Measurements from ENCODE around the gene FAM184B. TPM values are rescaled to one million over a fixed set of nuclear protein-coding genes. Genes with fewer than 3 reads are reported as not detected.
A peak's percentile ranks its signal among the peaks of the same experiment; 100 is the strongest.

FAM184B gene
- total RNA-seq, 2 donors from 2014 or later: 0.07 TPM; not detected in 1

DNA sequence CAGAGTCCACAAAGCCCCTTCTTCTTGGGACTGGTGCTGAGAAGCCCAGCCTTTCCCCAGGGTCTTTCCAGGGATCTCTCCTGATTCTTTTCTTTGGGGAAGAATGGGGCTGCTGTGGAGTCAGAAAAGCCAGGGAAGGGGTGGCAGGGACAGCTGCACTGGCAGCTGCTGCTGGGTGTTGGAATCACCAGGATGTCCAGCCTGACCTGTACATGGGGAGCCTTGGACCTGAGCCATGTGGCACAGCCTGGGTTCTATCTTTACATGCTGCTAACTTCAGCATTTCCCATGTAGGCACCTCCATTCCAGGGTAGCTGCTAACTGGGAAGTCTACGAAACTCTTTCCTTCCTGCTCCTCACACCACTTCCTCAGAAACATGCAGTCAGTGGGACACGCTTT, 131.0 kb downstream of the FAM184B start:
- no peak overlapping the region for H3K27ac ChIP-seq (ENCODE audit: low read depth, low read length)
- no peak overlapping the region for H3K4me3 ChIP-seq (ENCODE audit: low read length)
- H3K9me3 ChIP-seq (ENCODE audit: control insufficient read depth, low read length): no peaks in the 10 kb centered on the region
- no peaks in the 10 kb centered on the region for H3K36me3 Mint-ChIP-seq (ENCODE audit: low read depth)
- no peaks in the 10 kb centered on the region for H3K36me3 ChIP-seq (ENCODE audit: control insufficient read depth, insufficient read depth, low read length)
- H3K4me1 ChIP-seq (ENCODE audit: control insufficient read depth, insufficient read depth, low read length): no peaks in the 10 kb centered on the region
- peaks cover 4% of the 10 kb centered on the region for H3K27me3 Mint-ChIP-seq (ENCODE audit: insufficient read depth)
- no peak overlapping the region for H3K27ac Mint-ChIP-seq
- H3K9me3 Mint-ChIP-seq: peaks cover 3% of the 10 kb centered on the region
- no peaks in the 10 kb centered on the region for H3K4me1 Mint-ChIP-seq
- 92% methylated on average over 2 of the region's 2 CpGs; no CpG with 5 or more reads in 1 of the 2 experiments for WGBS, 2 experiments (ENCODE audit: insufficient coverage in 1 of 2, insufficient read length in 1 of 2)
- no peaks in the 10 kb centered on the region for H3K27me3 ChIP-seq (ENCODE audit: control insufficient read depth, insufficient read depth, low read length, poor library complexity, severe bottlenecking)
- TF ChIP-seq, protein P1, sequence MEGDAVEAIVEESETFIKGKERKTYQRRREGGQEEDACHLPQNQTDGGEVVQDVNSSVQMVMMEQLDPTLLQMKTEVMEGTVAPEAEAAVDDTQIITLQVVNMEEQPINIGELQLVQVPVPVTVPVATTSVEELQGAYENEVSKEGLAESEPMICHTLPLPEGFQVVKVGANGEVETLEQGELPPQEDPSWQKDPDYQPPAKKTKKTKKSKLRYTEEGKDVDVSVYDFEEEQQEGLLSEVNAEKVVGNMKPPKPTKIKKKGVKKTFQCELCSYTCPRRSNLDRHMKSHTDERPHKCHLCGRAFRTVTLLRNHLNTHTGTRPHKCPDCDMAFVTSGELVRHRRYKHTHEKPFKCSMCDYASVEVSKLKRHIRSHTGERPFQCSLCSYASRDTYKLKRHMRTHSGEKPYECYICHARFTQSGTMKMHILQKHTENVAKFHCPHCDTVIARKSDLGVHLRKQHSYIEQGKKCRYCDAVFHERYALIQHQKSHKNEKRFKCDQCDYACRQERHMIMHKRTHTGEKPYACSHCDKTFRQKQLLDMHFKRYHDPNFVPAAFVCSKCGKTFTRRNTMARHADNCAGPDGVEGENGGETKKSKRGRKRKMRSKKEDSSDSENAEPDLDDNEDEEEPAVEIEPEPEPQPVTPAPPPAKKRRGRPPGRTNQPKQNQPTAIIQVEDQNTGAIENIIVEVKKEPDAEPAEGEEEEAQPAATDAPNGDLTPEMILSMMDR (conservative IDR thresholded peaks at IDR 0.05): no peak
- no peak overlapping the region for H3K9ac ChIP-seq (ENCODE audit: extremely low read depth, low read length, poor library complexity, severe bottlenecking)
- H3K4me3 Mint-ChIP-seq: no peak overlapping the region
- DNase-seq: no peak

DNA sequence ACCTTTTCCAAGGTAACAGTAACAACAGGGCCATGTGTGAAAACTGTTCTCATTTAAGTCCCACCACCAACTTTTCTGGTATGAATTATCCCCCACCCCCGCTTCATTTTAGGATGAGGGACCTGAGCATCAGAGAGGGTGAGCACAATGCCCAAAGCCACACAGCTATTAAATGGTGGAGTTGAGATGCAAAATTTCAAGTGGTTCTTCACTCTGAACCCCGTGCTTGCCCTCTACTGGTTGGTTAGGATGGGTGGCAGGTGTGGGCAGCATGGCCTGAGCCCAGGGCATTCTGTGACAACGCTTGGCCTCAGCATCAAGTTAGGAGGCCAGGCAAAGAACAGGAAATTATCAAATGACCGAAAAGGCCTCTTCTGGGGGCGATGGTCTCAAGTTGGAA, 133.5 kb downstream of the FAM184B start:
- Histone ChIP-seq H3K27ac (ENCODE audit: low read depth, low read length) (no peak overlapping the region), H3K9me3 (ENCODE audit: control insufficient read depth, low read length) (peaks cover 6% of the 10 kb centered on the region), H3K4me3 (ENCODE audit: low read length) (no peak overlapping the region), H3K4me1 (ENCODE audit: control insufficient read depth, insufficient read depth, low read length) (no peaks in the 10 kb centered on the region), H3K36me3 (ENCODE audit: control insufficient read depth, insufficient read depth, low read length) (no peaks in the 10 kb centered on the region), H3K27me3 (ENCODE audit: control insufficient read depth, insufficient read depth, low read length, poor library complexity, severe bottlenecking) (no peaks in the 10 kb centered on the region), H3K9ac (ENCODE audit: extremely low read depth, low read length, poor library complexity, severe bottlenecking) (no peak overlapping the region)
- Mint-ChIP-seq H3K27ac (no peak overlapping the region), H3K4me1 (no peaks in the 10 kb centered on the region), H3K36me3 (ENCODE audit: low read depth) (peaks cover 3% of the 10 kb centered on the region), H3K9me3 (peaks cover 17% of the 10 kb centered on the region), H3K4me3 (no peak overlapping the region), H3K27me3 (ENCODE audit: insufficient read depth) (peaks cover 8% of the 10 kb centered on the region)
- 84 to 86% methylated on average over 4 to 5 of the region's 5 CpGs for WGBS, 2 experiments (ENCODE audit: insufficient coverage in 1 of 2, insufficient read length in 1 of 2)
- no peak for DNase-seq
- TF ChIP-seq, protein P1 (conservative IDR thresholded peaks at IDR 0.05): peak; percentile 54

DNA sequence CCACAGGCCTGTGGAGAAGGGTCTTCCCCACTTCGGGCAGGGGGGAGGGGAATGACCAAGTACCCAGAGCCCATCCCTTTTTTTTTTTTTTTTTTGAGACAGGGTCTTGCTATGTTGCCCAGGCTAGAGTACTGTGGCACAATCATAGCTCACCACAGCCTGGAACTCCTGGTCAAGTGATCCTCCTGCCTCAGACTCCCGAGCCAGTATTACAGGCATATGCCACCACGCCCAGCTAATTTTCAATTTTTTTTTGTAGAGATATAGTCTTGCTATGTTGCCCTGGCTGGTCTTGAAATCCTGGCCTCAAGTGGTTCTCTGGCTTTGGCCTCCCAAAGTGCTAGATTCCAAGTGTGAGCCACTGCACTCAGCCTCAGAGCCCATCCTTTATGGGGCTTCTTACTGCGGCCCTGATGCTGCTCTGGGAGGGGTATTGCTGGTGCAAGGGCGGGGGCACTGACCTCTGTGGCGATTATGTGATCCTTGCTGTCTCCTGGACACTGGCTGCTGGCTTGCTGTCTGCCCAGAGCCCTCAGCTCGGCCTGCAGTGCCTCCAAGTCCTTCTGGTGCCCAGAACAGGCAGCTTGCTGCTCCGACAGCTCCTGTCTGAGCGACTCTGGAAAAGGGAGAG, 134.1 kb downstream of the FAM184B start:
- Mint-ChIP-seq H3K27me3 (ENCODE audit: insufficient read depth) (peaks cover 12% of the 10 kb centered on the region), H3K27ac (no peak overlapping the region), H3K4me3 (no peak overlapping the region), H3K9me3 (peaks cover 24% of the 10 kb centered on the region), H3K36me3 (ENCODE audit: low read depth) (peaks cover 7% of the 10 kb centered on the region), H3K4me1 (no peaks in the 10 kb centered on the region)
- TF ChIP-seq, protein P1 (conservative IDR thresholded peaks at IDR 0.05): no peak
- Histone ChIP-seq H3K9ac (ENCODE audit: extremely low read depth, low read length, poor library complexity, severe bottlenecking) (no peak overlapping the region), H3K4me3 (ENCODE audit: low read length) (no peak overlapping the region), H3K36me3 (ENCODE audit: control insufficient read depth, insufficient read depth, low read length) (no peaks in the 10 kb centered on the region), H3K9me3 (ENCODE audit: control insufficient read depth, low read length) (peaks cover 12% of the 10 kb centered on the region), H3K27me3 (ENCODE audit: control insufficient read depth, insufficient read depth, low read length, poor library complexity, severe bottlenecking) (no peaks in the 10 kb centered on the region), H3K27ac (ENCODE audit: low read depth, low read length) (no peak overlapping the region), H3K4me1 (ENCODE audit: control insufficient read depth, insufficient read depth, low read length) (no peaks in the 10 kb centered on the region)
- WGBS, 2 experiments (ENCODE audit: insufficient coverage in 1 of 2, insufficient read length in 1 of 2): 86 to 94% methylated on average over 4 to 9 of the region's 9 CpGs
- DNase-seq: no peak
